ENCODE results near the gene PCBP3. TPM values are rescaled to one million over a fixed set of nuclear protein-coding genes. Genes with fewer than 3 reads are reported as not detected.

The PCBP3 gene
- total RNA-seq, 1 donor from 2014 or later: 4.6 TPM

GRCh38 chr21:45799765-45800338, 156.3 kb downstream of the PCBP3 start:
- Mint-ChIP-seq H3K36me3 (no peaks in the 10 kb centered on the region), H3K4me3 (no peak overlapping the region), H3K4me1 (peaks cover 6% of the 10 kb centered on the region), H3K9me3 (no peaks in the 10 kb centered on the region), H3K27me3 (ENCODE audit: insufficient read depth, low read depth) (no peaks in the 10 kb centered on the region), H3K27ac (no peak overlapping the region)
- H4K20me1 ChIP-seq (ENCODE audit: low read depth): no peaks in the 10 kb centered on the region
- no peaks in the 10 kb centered on the region for H3K9me3 ChIP-seq (ENCODE audit: low read depth)
- TF ChIP-seq CTCF (IDR thresholded peaks at IDR 0.05): no peak
- no peak for TF ChIP-seq EZH2 (IDR thresholded peaks at IDR 0.05)
- no peak for TF ChIP-seq EZH2phosphoT487 (IDR thresholded peaks at IDR 0.05)
- H3F3A ChIP-seq (ENCODE audit: low read depth): no peaks in the 10 kb centered on the region
- no peak overlapping the region for H3K27ac ChIP-seq
- H3K4me3 ChIP-seq: no peak overlapping the region
- no peak overlapping the region for H3K9ac ChIP-seq
- H2AFZ ChIP-seq (replicated peaks): no peak overlapping the region
- peaks cover 6% of the 10 kb centered on the region for H3K4me1 ChIP-seq
- DNase-seq (ENCODE audit: low spot score): no peak
- no peaks in the 10 kb centered on the region for H3K27me3 ChIP-seq
- H3K4me2 ChIP-seq: no peak overlapping the region
- no peaks in the 10 kb centered on the region for H3K36me3 ChIP-seq
- H3K79me2 ChIP-seq (ENCODE audit: low read depth): no peaks in the 10 kb centered on the region

DNA sequence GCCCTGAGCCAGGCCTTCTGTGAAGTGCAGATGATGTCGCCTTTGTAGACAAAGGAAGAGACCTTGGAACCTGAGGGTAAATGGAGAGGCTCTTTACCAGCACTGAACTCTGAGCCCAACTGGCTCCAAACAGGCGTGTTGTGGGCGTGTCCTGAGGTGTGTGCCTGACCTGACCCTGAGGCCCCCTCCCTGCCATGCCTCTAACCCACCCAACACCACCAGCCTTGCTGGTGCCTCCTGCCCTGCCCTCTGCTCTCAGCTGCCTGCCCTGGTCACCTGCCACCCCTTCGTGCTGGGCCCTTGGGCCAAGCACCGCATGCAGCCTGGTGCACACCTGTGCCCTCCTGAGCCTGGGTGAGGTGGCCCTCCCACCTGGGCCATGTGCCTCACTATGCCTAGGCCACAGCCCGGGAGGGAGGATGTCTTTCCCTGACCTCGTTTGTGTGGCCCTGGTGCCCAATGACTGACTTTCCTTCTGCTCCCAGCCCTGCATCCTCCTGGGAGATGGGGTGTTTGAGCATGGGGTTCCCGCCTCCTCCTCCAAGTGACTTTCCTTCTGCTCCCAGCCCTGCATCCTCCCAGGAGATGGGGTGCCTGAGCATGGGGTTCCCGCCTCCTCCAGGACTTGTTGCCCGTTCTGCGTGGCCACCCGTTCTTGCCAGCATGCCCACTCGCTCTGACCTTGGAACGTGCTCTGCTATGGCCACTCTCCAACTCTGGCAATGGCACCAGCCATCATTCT, 157.0 kb downstream of the PCBP3 start:
- Histone ChIP-seq H2AFZ (replicated peaks) (no peak overlapping the region), H3K4me1 (peaks cover 6% of the 10 kb centered on the region)

GRCh38 chr21:45801129-45801964, 157.8 kb downstream of the PCBP3 start:
- Histone ChIP-seq H3K4me1 (peaks cover 6% of the 10 kb centered on the region), H3K4me3 (no peak overlapping the region), H3K79me2 (ENCODE audit: low read depth) (no peaks in the 10 kb centered on the region), H3K4me2 (no peak overlapping the region), H4K20me1 (ENCODE audit: low read depth) (no peaks in the 10 kb centered on the region), H3K9me3 (ENCODE audit: low read depth) (no peaks in the 10 kb centered on the region), H3K27me3 (no peaks in the 10 kb centered on the region), H3K36me3 (no peaks in the 10 kb centered on the region), H2AFZ (replicated peaks) (no peak overlapping the region), H3K9ac (no peak overlapping the region), H3K27ac (no peak overlapping the region), H3F3A (ENCODE audit: low read depth) (no peaks in the 10 kb centered on the region)
- Mint-ChIP-seq H3K4me1 (peaks cover 6% of the 10 kb centered on the region), H3K27ac (no peak overlapping the region), H3K36me3 (no peaks in the 10 kb centered on the region), H3K4me3 (no peak overlapping the region), H3K27me3 (ENCODE audit: insufficient read depth, low read depth) (peaks cover 5% of the 10 kb centered on the region), H3K9me3 (no peaks in the 10 kb centered on the region)
- TF ChIP-seq EZH2phosphoT487 (IDR thresholded peaks at IDR 0.05) (no peak), EZH2 (IDR thresholded peaks at IDR 0.05) (no peak), CTCF (IDR thresholded peaks at IDR 0.05) (no peak)
- DNase-seq (ENCODE audit: low spot score): no peak

More for the DNA sequence above, 157.0 kb downstream of the PCBP3 start:
- H3K9me3 Mint-ChIP-seq: no peaks in the 10 kb centered on the region
- Histone ChIP-seq H3K36me3 (no peaks in the 10 kb centered on the region), H3K27me3 (no peaks in the 10 kb centered on the region), H3K79me2 (ENCODE audit: low read depth) (no peaks in the 10 kb centered on the region), H3K9me3 (ENCODE audit: low read depth) (no peaks in the 10 kb centered on the region), H4K20me1 (ENCODE audit: low read depth) (no peaks in the 10 kb centered on the region), H3K9ac (no peak overlapping the region), H3K4me2 (no peak overlapping the region), H3K4me3 (no peak overlapping the region), H3F3A (ENCODE audit: low read depth) (no peaks in the 10 kb centered on the region), H3K27ac (no peak overlapping the region)
- no peak overlapping the region for H3K4me3 Mint-ChIP-seq
- TF ChIP-seq EZH2phosphoT487 (IDR thresholded peaks at IDR 0.05): no peak
- no peak for TF ChIP-seq CTCF (IDR thresholded peaks at IDR 0.05)
- no peak for TF ChIP-seq EZH2 (IDR thresholded peaks at IDR 0.05)
- no peaks in the 10 kb centered on the region for H3K36me3 Mint-ChIP-seq
- H3K27ac Mint-ChIP-seq: no peak overlapping the region
- DNase-seq (ENCODE audit: low spot score): no peak
- H3K4me1 Mint-ChIP-seq: peaks cover 6% of the 10 kb centered on the region
- H3K27me3 Mint-ChIP-seq (ENCODE audit: insufficient read depth, low read depth): peaks cover 2% of the 10 kb centered on the region
